ENCODE results near the gene PIKFYVE.
"Not testable (repeated sequence)": the region's sequence is repeated elsewhere in the genome, so short reads cannot be mapped to it uniquely, and the experiment has no call there.

- TF ChIP-seq GABPA (IDR thresholded peaks at IDR 0.05; ENCODE audit: low read depth); NFYA (IDR thresholded peaks at IDR 0.05; ENCODE audit: borderline replicate concordance, low read depth, low read length); PBX3 (IDR thresholded peaks at IDR 0.05; ENCODE audit: insufficient replicate concordance, low read depth, low read length); RBBP5 (conservative IDR thresholded peaks at IDR 0.05): not testable (repeated sequence)
- TF ChIP-seq, protein P1, sequence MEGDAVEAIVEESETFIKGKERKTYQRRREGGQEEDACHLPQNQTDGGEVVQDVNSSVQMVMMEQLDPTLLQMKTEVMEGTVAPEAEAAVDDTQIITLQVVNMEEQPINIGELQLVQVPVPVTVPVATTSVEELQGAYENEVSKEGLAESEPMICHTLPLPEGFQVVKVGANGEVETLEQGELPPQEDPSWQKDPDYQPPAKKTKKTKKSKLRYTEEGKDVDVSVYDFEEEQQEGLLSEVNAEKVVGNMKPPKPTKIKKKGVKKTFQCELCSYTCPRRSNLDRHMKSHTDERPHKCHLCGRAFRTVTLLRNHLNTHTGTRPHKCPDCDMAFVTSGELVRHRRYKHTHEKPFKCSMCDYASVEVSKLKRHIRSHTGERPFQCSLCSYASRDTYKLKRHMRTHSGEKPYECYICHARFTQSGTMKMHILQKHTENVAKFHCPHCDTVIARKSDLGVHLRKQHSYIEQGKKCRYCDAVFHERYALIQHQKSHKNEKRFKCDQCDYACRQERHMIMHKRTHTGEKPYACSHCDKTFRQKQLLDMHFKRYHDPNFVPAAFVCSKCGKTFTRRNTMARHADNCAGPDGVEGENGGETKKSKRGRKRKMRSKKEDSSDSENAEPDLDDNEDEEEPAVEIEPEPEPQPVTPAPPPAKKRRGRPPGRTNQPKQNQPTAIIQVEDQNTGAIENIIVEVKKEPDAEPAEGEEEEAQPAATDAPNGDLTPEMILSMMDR (IDR thresholded peaks at IDR 0.05 in 2 of 3, conservative IDR thresholded peaks at IDR 0.05 in 1 of 3; ENCODE audit: control insufficient read depth in 2 of 3, extremely low read depth in 1 of 3, insufficient read depth in 1 of 3, low read depth in 3 of 3, low read length in 3 of 3) = not testable (repeated sequence)
- TF ChIP-seq, protein P2, sequence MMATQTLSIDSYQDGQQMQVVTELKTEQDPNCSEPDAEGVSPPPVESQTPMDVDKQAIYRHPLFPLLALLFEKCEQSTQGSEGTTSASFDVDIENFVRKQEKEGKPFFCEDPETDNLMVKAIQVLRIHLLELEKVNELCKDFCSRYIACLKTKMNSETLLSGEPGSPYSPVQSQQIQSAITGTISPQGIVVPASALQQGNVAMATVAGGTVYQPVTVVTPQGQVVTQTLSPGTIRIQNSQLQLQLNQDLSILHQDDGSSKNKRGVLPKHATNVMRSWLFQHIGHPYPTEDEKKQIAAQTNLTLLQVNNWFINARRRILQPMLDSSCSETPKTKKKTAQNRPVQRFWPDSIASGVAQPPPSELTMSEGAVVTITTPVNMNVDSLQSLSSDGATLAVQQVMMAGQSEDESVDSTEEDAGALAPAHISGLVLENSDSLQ (IDR thresholded peaks at IDR 0.05) = not testable (repeated sequence)
Measured at GRCh38 chr2:208377344-208377860, 111.3 kb downstream of the PIKFYVE start.

Data from GM12878 (cell line).